Tongue (tissue), 2 donors: ENCODE data around the gene IRF5. TPM values are rescaled to one million over a fixed set of nuclear protein-coding genes. Genes with fewer than 3 reads are reported as not detected.

Experiments
- DNase-seq: peaks from one replicate; pipeline ENCODE4 v3.0.0-alpha.2; 2015
- total RNA-seq: library from RNA; depleted of rRNA; stranded (reverse); fragments of >200 nt; gene quantifications from one replicate; pipeline ENCODE4 v1.2.3, GENCODE V29; 2014

Gene IRF5
- total RNA-seq, 1 donor from 2014 or later: 1.2 TPM

- DNase-seq: no peak
Observed at GRCh38 chr7:128920913-128921582, 16.7 kb upstream of the IRF5 start.

GRCh38 chr7:128921866-128922440 lies 15.8 kb upstream of the IRF5 start:
- no peak for DNase-seq

- no peak for DNase-seq
Observed at GRCh38 chr7:128922496-128923410, 15.0 kb upstream of the IRF5 start.

- no peak for DNase-seq
Observed at GRCh38 chr7:128923411-128923800, 14.3 kb upstream of the IRF5 start.

GRCh38 chr7:128924707-128925588 lies 12.8 kb upstream of the IRF5 start:
- DNase-seq: no peak

- DNase-seq: no peak
Observed at GRCh38 chr7:128928159-128928813, 9.4 kb upstream of the IRF5 start.

- DNase-seq: no peak
Observed at GRCh38 chr7:128928882-128929788, 8.6 kb upstream of the IRF5 start.

- no peak for DNase-seq
Observed at GRCh38 chr7:128931190-128931798, 6.4 kb upstream of the IRF5 start.

GRCh38 chr7:128931965-128932861 lies 5.5 kb upstream of the IRF5 start:
- DNase-seq: no peak

GRCh38 chr7:128932862-128933179 lies 4.9 kb upstream of the IRF5 start:
- no peak for DNase-seq

- DNase-seq: no peak
Observed at GRCh38 chr7:128933180-128933891, 4.4 kb upstream of the IRF5 start.

GRCh38 chr7:128934361-128935341 lies 3.1 kb upstream of the IRF5 start:
- DNase-seq: no peak

GRCh38 chr7:128935342-128935730 lies 2.4 kb upstream of the IRF5 start:
- DNase-seq: no peak

GRCh38 chr7:128936798-128937197 lies 929 bp upstream of the IRF5 start:
- DNase-seq: no peak

- DNase-seq: no peak
Observed at GRCh38 chr7:128937271-128937646, 468 bp upstream of the IRF5 start.

- no peak for DNase-seq
Observed at GRCh38 chr7:128938544-128939074, 882 bp downstream of the IRF5 start.
